K562 (cell line): Measurements from ENCODE around the gene PLK4. TPM values are rescaled to one million over a fixed set of nuclear protein-coding genes. Genes with fewer than 3 reads are reported as not detected.
A peak's percentile ranks its signal among the peaks of the same experiment; 100 is the strongest.

Experiments used
- ATAC-seq: fragments of 200-7000 bp; cut with Tn5 transposase; 3 replicates; pipeline ENCODE4 v1.9.1; 2020; ENCODE audit warnings: moderate library complexity
- BruUV-seq: library from RNA; stranded (reverse); fragments of 400-500 nt; replicated peaks from 2 replicates; lab custom pipeline; 2021; lab: Mats Ljungman, UMichigan
- CTCF ChIA-PET: fragments of 300-600 bp; formaldehyde crosslinking; extraction: SDS; loops from one replicate; lab custom pipeline; 2021; ENCODE audit warnings: low intra/inter-chr PET ratio; lab: Yijun Ruan, JAX
- POLR2A ChIA-PET: fragments of 300-600, 350-650 bp; sonication (Branson Sonifier 250); formaldehyde crosslinking; extraction: SDS; loops from one replicate; lab custom pipeline; 2021; ENCODE audit warnings: antibody characterized with exemption, inconsistent platforms; lab: Yijun Ruan, JAX
- DNase-seq, 4 experiments: peaks; one replicate each; pipeline versions ENCODE4 v3.0.0 to v3.0.0-alpha.2; 2011 to 2018; ENCODE audit warnings: low spot score in 3 of 4, mixed read lengths in 3 of 4; ENCODE audit errors: extremely low read depth in 1 of 4
- FAIRE-seq: peaks from 2 replicates; lab custom pipeline; 2011; peaks lifted over from hg19 to GRCh38; lab: Jason Lieb, UNC
- H2AFZ ChIP-seq: 2 replicates; pipeline ENCODE4 v1.6.0; 2011; ENCODE audit warnings: low read depth, low read length, control low read depth, inconsistent platforms
- H3K27ac ChIP-seq: fragments of 200-600 bp; 3 replicates; pipeline ENCODE4 v1.8.0; 2011; ENCODE audit warnings: low read depth, mild to moderate bottlenecking, control low read depth, inconsistent platforms, low read length, moderate library complexity, mixed read lengths; ENCODE audit errors: extremely low read depth
- H3K27me3 ChIP-seq, 2 experiments: fragments of 300-600 bp in 1 of 2; 2 replicates in 1 of 2; 3 replicates in 1 of 2; pipeline versions ENCODE4 v1.6.0 to v1.8.0; 2011; ENCODE audit warnings: inconsistent platforms in 2 of 2, low read length in 2 of 2, mild to moderate bottlenecking in 1 of 2, mixed read lengths in 1 of 2, moderate library complexity in 1 of 2; ENCODE audit not compliant: control insufficient read depth in 2 of 2, insufficient read depth in 2 of 2
- H3K36me3 ChIP-seq: fragments of 300-600 bp; 3 replicates; pipeline ENCODE4 v1.8.0; 2011; ENCODE audit warnings: mild to moderate bottlenecking, low read length, inconsistent platforms; ENCODE audit not compliant: control insufficient read depth, insufficient read depth
- H3K4me1 ChIP-seq, 2 experiments: fragments of 200-600 bp in 1 of 2; replicated peaks in 1 of 2; 2 replicates in 1 of 2; 3 replicates in 1 of 2; pipeline versions ENCODE4 v1.5.1 to v1.8.0; 2011; ENCODE audit warnings: inconsistent platforms in 2 of 2, low read length in 2 of 2, mild to moderate bottlenecking in 1 of 2, mixed read lengths in 1 of 2, moderate library complexity in 1 of 2; ENCODE audit not compliant: control insufficient read depth in 2 of 2, insufficient read depth in 2 of 2
- H3K4me2 ChIP-seq: 2 replicates; pipeline ENCODE4 v1.6.1; 2011; ENCODE audit warnings: low read length, control low read depth, inconsistent platforms, mixed read lengths; ENCODE audit not compliant: insufficient read depth
- H3K4me3 ChIP-seq: fragments of 200-600 bp; sonication (generic), shearing (Covaris generic); 2 replicates; pipeline ENCODE4 v1.5.1; 2016; ENCODE audit warnings: control low read depth, inconsistent platforms
- H3K79me2 ChIP-seq: fragments of 200-600 bp; 3 replicates; pipeline ENCODE4 v1.8.0; 2011; ENCODE audit warnings: low read length, inconsistent platforms; ENCODE audit not compliant: control insufficient read depth, insufficient read depth
- H3K9ac ChIP-seq, 2 experiments: 2 replicates each; pipeline versions ENCODE4 v1.6.0 to v1.6.1; 2011; ENCODE audit warnings: low read depth in 2 of 2, low read length in 2 of 2, control low read depth in 1 of 2, inconsistent platforms in 1 of 2, mild to moderate bottlenecking in 1 of 2, mixed read lengths in 1 of 2; ENCODE audit not compliant: insufficient read depth in 1 of 2
- H3K9me1 ChIP-seq: one replicate; pipeline ENCODE4 v1.6.0; 2011; ENCODE audit warnings: inconsistent platforms, mild to moderate bottlenecking, low read length, moderate library complexity; ENCODE audit not compliant: control insufficient read depth, insufficient read depth
- H3K9me3 ChIP-seq: replicated peaks from 2 replicates; pipeline ENCODE4 v1.5.1; 2011; ENCODE audit warnings: low read depth, low read length, inconsistent platforms; ENCODE audit not compliant: control insufficient read depth, insufficient read depth
- H4K20me1 ChIP-seq: replicated peaks from 2 replicates; pipeline ENCODE4 v1.6.1; 2011; ENCODE audit warnings: low read length, inconsistent platforms, mixed read lengths; ENCODE audit not compliant: control insufficient read depth, insufficient read depth
- ARID2 ChIP-seq: fragments of 450-650 bp; IDR thresholded peaks from 2 replicates; pipeline ENCODE4 v1.6.1; 2017; ENCODE audit warnings: antibody characterized with exemption, mild to moderate bottlenecking
- CHD1 ChIP-seq: fragments of 200-600 bp; sonication (generic); IDR thresholded peaks from one replicate; pipeline ENCODE4 v1.6.1; 2012; ENCODE audit warnings: mild to moderate bottlenecking, moderate library complexity, low read length, inconsistent platforms
- DPF2 ChIP-seq: fragments of 450-650 bp; IDR thresholded peaks from 2 replicates; pipeline ENCODE4 v1.6.1; 2016
- ELF4 ChIP-seq: fragments of 450-650 bp; formaldehyde crosslinking; IDR thresholded peaks from 2 replicates; pipeline ENCODE4 v1.4.0; 2022; ENCODE audit warnings: missing genetic modification characterization
- NR2F6 ChIP-seq: fragments of 450-650 bp; formaldehyde crosslinking; IDR thresholded peaks from 2 replicates; pipeline ENCODE4 v1.4.0; 2020; ENCODE audit warnings: mild to moderate bottlenecking
- RFX1 ChIP-seq: fragments of 450-650 bp; IDR thresholded peaks from 2 replicates; pipeline ENCODE4 v1.6.1; 2016; ENCODE audit warnings: mild to moderate bottlenecking, moderate library complexity
- STAT5B ChIP-seq: fragments of 250-450 bp; sonication (Bioruptor Pico); IDR thresholded peaks from 2 replicates; pipeline ENCODE4 v1.8.0; 2021; ENCODE audit warnings: mild to moderate bottlenecking, inconsistent platforms
- ZNF347 ChIP-seq: fragments of 450-650 bp; formaldehyde crosslinking; IDR thresholded peaks from 2 replicates; pipeline ENCODE4 v1.4.0; 2020; ENCODE audit warnings: low read depth, mild to moderate bottlenecking, moderate library complexity
- ZNF584 ChIP-seq: fragments of 200-800 bp; sonication (Bioruptor generic); IDR thresholded peaks from 2 replicates; pipeline ENCODE4 v1.6.1; 2016; ENCODE audit warnings: low read depth, mild to moderate bottlenecking, missing genetic modification characterization, missing compliant biosample characterization
- WGBS: fragments of 100-300 bp; shearing (Covaris generic); methylation state at CpG from one replicate; pipeline ENCODE4 v1.1.6; 2016; ENCODE audit warnings: low coverage, mixed read lengths; ENCODE audit not compliant: insufficient coverage; ENCODE audit errors: missing lambda C conversion rate; 5-methylcytosine and 5-hydroxymethylcytosine counted together
- in situ Hi-C: fragments of 300-500 bp; cut with MboI; formaldehyde crosslinking; loops from 4 replicates; pipeline ENCODE4 v1.15.0; 2018; ENCODE audit warnings: inconsistent platforms, mixed read lengths
- intact Hi-C: fragments of 100-400 bp; cut with micrococcal nuclease; formaldehyde crosslinking; loops from 2 replicates; pipeline ENCODE4 v1.14.2; 2022
- polyA plus RNA-seq, 8 experiments: library from polyadenylated mRNA; depleted of rRNA in 4 of 8; stranded (reverse) in 5 of 8; unstranded in 3 of 8; fragments of >200 nt; fragmentation: Nextera tagmentation in 2 of 8; fragmentation: Illumina TruSeq in 1 of 8; extraction: Ambion mirVana in 2 of 8; extraction: Trizol in 1 of 8; gene quantifications; 2 replicates each; pipeline versions ENCODE4 v1.2.1 to v1.2.3, GENCODE V29; 2011 to 2014; ENCODE audit warnings: inconsistent platforms in 1 of 8, missing spikeins in 1 of 8
- total RNA-seq, 7 experiments: library from RNA; depleted of rRNA in 6 of 7; stranded (reverse); fragments of >200 nt in 6 of 7; fragmentation: Illumina TruSeq in 2 of 7; extraction: Trizol in 2 of 7; gene quantifications; 2 replicates each; pipeline versions ENCODE4 v1.2.1 to v1.2.3, GENCODE V29; 2011 to 2021; ENCODE audit warnings: low replicate concordance in 1 of 7
- TF ChIP-seq, protein P1 (sequence below): fragments of 450-650 bp; formaldehyde crosslinking; conservative IDR thresholded peaks from 2 replicates; pipeline ENCODE4 v1.4.0; 2022; ENCODE audit warnings: mild to moderate bottlenecking, missing genetic modification characterization
- TF ChIP-seq, protein P2 (sequence below): fragments of 250-450 bp; sonication (Bioruptor Pico); IDR thresholded peaks from 2 replicates; pipeline ENCODE4 v1.5.0; 2021; ENCODE audit warnings: mild to moderate bottlenecking, borderline replicate concordance
- TF ChIP-seq, protein P3 (sequence below), 3 experiments: fragments of 200-800 bp in 1 of 3; fragments of 250-450 bp in 1 of 3; fragments of 450-650 bp in 1 of 3; sonication (Bioruptor Pico) in 1 of 3; sonication (Bioruptor generic) in 1 of 3; formaldehyde crosslinking in 1 of 3; IDR thresholded peaks; 2 replicates each; pipeline versions ENCODE4 v1.6.1 to v1.8.0; 2016 to 2022; ENCODE audit warnings: mild to moderate bottlenecking in 2 of 3, missing genetic modification characterization in 2 of 3, missing compliant biosample characterization in 1 of 3, moderate library complexity in 1 of 3
- TF ChIP-seq, protein P4 (sequence below): fragments of 450-650 bp; formaldehyde crosslinking; IDR thresholded peaks from 2 replicates; pipeline ENCODE4 v1.4.0; 2022; ENCODE audit warnings: missing genetic modification characterization
- TF ChIP-seq, protein P5 (sequence below): fragments of 250-450 bp; sonication (Bioruptor Pico); IDR thresholded peaks from 2 replicates; pipeline ENCODE4 v1.9.0; 2021; ENCODE audit warnings: mild to moderate bottlenecking

PLK4 gene
- total and polyA plus RNA-seq, 9 of the 15 experiments (the other 6 are each of a cell fraction or from before 2014, with no cell fraction given) = 16.2 to 95.3 (median 54.3) TPM

DNA sequence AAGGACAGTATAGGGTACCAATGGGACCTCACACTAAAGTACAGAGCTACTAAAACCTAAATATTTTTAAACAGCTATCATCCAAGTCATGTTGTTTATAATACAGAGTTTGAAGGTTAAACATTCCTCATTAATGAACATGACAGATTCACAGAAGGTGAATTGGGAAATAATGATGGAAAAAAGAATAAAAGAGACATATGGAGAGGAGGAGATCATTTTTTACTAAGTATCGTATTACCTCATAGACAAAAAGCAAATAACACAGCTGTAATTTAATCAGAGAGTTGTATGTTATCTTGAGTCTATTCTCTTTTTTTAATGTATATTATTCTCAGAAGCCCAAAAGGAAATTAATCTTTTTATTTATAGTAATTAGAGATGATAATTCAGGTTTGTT, 7.9 kb downstream of the PLK4 start:
- POLR2A ChIA-PET = interaction anchor here (0.7 to 2.4 kb wide), 4 partner anchors 8 to 107 kb away, joined by 3 to 12 read pairs (median 6); partner anchors contain the start of genes HSPA4L and PLK4
- no TSS peak for BruUV-seq
- Histone ChIP-seq H3K4me1 (no peaks in the 10 kb centered on the region), H4K20me1 (no peaks in the 10 kb centered on the region), H3K27me3 (no peaks in the 10 kb centered on the region), H3K9me3 (no peaks in the 10 kb centered on the region), H3K36me3 (peaks cover 85% of the 10 kb centered on the region), H2AFZ (no peak overlapping the region), H3K4me2 (no peak overlapping the region), H3K9ac (no peak overlapping the region), H3K79me2 (peaks cover 38% of the 10 kb centered on the region), H3K9me1 (no peaks in the 10 kb centered on the region), H3K27ac (no peak overlapping the region), H3K4me3 (no peak overlapping the region)
- DNase-seq = no peak
- ATAC-seq = peak; percentile 30; the same call in 2 of the 3 replicates
- 100% methylated on average over 1 of the region's 1 CpG for WGBS
- intact Hi-C loops = loop anchor here (10.0 kb wide), 1 partner anchor 176 kb away; the partner anchor contains the start of gene LARP1B
- in situ Hi-C loops = no loop called here
- CTCF ChIA-PET = no interaction called here
- FAIRE-seq = no peak
- TF ChIP-seq ELF4 (CRISPR knock-in tag) = no peak
- TF ChIP-seq, protein P1, sequence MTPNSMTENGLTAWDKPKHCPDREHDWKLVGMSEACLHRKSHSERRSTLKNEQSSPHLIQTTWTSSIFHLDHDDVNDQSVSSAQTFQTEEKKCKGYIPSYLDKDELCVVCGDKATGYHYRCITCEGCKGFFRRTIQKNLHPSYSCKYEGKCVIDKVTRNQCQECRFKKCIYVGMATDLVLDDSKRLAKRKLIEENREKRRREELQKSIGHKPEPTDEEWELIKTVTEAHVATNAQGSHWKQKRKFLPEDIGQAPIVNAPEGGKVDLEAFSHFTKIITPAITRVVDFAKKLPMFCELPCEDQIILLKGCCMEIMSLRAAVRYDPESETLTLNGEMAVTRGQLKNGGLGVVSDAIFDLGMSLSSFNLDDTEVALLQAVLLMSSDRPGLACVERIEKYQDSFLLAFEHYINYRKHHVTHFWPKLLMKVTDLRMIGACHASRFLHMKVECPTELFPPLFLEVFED (CRISPR knock-in tag) = no peak
- no peak for TF ChIP-seq RFX1
- no peak for TF ChIP-seq CHD1
- TF ChIP-seq, protein P2, sequence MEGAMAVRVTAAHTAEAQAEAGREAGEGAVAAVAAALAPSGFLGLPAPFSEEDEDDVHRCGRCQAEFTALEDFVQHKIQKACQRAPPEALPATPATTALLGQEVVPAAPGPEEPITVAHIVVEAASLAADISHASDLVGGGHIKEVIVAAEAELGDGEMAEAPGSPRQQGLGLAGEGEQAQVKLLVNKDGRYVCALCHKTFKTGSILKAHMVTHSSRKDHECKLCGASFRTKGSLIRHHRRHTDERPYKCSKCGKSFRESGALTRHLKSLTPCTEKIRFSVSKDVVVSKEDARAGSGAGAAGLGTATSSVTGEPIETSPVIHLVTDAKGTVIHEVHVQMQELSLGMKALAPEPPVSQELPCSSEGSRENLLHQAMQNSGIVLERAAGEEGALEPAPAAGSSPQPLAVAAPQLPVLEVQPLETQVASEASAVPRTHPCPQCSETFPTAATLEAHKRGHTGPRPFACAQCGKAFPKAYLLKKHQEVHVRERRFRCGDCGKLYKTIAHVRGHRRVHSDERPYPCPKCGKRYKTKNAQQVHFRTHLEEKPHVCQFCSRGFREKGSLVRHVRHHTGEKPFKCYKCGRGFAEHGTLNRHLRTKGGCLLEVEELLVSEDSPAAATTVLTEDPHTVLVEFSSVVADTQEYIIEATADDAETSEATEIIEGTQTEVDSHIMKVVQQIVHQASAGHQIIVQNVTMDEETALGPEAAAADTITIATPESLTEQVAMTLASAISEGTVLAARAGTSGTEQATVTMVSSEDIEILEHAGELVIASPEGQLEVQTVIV (CRISPR knock-in tag) = no peak
- TF ChIP-seq, protein P3, sequence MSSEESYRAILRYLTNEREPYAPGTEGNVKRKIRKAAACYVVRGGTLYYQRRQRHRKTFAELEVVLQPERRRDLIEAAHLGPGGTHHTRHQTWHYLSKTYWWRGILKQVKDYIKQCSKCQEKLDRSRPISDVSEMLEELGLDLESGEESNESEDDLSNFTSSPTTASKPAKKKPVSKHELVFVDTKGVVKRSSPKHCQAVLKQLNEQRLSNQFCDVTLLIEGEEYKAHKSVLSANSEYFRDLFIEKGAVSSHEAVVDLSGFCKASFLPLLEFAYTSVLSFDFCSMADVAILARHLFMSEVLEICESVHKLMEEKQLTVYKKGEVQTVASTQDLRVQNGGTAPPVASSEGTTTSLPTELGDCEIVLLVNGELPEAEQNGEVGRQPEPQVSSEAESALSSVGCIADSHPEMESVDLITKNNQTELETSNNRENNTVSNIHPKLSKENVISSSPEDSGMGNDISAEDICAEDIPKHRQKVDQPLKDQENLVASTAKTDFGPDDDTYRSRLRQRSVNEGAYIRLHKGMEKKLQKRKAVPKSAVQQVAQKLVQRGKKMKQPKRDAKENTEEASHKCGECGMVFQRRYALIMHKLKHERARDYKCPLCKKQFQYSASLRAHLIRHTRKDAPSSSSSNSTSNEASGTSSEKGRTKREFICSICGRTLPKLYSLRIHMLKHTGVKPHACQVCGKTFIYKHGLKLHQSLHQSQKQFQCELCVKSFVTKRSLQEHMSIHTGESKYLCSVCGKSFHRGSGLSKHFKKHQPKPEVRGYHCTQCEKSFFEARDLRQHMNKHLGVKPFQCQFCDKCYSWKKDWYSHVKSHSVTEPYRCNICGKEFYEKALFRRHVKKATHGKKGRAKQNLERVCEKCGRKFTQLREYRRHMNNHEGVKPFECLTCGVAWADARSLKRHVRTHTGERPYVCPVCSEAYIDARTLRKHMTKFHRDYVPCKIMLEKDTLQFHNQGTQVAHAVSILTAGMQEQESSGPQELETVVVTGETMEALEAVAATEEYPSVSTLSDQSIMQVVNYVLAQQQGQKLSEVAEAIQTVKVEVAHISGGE (CRISPR knock-in tag; IDR thresholded peaks at IDR 0.05) = no peak
- TF ChIP-seq STAT5B (CRISPR knock-in tag) = no peak
- TF ChIP-seq, protein P4, sequence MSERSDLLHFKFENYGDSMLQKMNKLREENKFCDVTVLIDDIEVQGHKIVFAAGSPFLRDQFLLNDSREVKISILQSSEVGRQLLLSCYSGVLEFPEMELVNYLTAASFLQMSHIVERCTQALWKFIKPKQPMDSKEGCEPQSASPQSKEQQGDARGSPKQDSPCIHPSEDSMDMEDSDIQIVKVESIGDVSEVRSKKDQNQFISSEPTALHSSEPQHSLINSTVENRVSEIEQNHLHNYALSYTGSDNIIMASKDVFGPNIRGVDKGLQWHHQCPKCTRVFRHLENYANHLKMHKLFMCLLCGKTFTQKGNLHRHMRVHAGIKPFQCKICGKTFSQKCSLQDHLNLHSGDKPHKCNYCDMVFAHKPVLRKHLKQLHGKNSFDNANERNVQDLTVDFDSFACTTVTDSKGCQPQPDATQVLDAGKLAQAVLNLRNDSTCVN (CRISPR knock-in tag) = no peak
- TF ChIP-seq, protein P5, sequence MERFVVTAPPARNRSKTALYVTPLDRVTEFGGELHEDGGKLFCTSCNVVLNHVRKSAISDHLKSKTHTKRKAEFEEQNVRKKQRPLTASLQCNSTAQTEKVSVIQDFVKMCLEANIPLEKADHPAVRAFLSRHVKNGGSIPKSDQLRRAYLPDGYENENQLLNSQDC = no peak
- no peak for TF ChIP-seq NR2F6 (CRISPR knock-in tag)
- no peak for TF ChIP-seq ARID2
- no peak for TF ChIP-seq DPF2
- no peak for TF ChIP-seq ZNF584 (CRISPR knock-in tag)
- no peak for TF ChIP-seq ZNF347 (CRISPR knock-in tag)
